Measurements from ENCODE around the gene MNX1. TPM values are rescaled to one million over a fixed set of nuclear protein-coding genes. Genes with fewer than 3 reads are reported as not detected.

The MNX1 gene
- total and polyA plus RNA-seq, 2 of the 4 experiments (the other 2 are of a cell fraction) = not detected

- H3K4me2 ChIP-seq (ENCODE audit: low read depth, low read length) = no peak overlapping the region
- H4K8ac ChIP-seq (ENCODE audit: low read depth in 2 of 2, low read length in 2 of 2) = no peak overlapping the region
- H3K4me3 ChIP-seq (ENCODE audit: insufficient read depth, low read depth, low read length) = no peak overlapping the region
- in situ Hi-C loops (cut with MboI; ENCODE audit: low sequenced_read_pairs) = no loop called here
- no peaks in the 10 kb centered on the region for H3K36me3 ChIP-seq (ENCODE audit: control insufficient read depth, insufficient read depth, low read length)
- H3K14ac ChIP-seq (replicated peaks; ENCODE audit: low read depth, low read length) = no peak overlapping the region
- no peak overlapping the region for H3K23ac ChIP-seq (ENCODE audit: low read depth, low read length)
- H3K9me3 ChIP-seq (ENCODE audit: control insufficient read depth, insufficient read depth, low read length) = peaks cover 6% of the 10 kb centered on the region
- H2BK15ac ChIP-seq (ENCODE audit: low read depth, low read length) = no peak overlapping the region
- TF ChIP-seq CTCF (conservative IDR thresholded peaks at IDR 0.05; ENCODE audit: low read depth, low read length) (no peak), SMC3 (IDR thresholded peaks at IDR 0.05; ENCODE audit: low read depth, low read length) (no peak), NFE2L2 (IDR thresholded peaks at IDR 0.05; ENCODE audit: low read depth, low read length) (no peak), RFX5 (IDR thresholded peaks at IDR 0.05; ENCODE audit: low read depth, low read length) (no peak), RAD21 (IDR thresholded peaks at IDR 0.05; ENCODE audit: low read length) (no peak), MXI1 (IDR thresholded peaks at IDR 0.05; ENCODE audit: borderline replicate concordance, low read depth, low read length) (no peak), RCOR1 (IDR thresholded peaks at IDR 0.05; ENCODE audit: insufficient replicate concordance, low read length) (no peak), MAFK (IDR thresholded peaks at IDR 0.05; ENCODE audit: low read depth, low read length) (no peak), BHLHE40 (IDR thresholded peaks at IDR 0.05; ENCODE audit: low read depth, low read length) (no peak), CHD1 (IDR thresholded peaks at IDR 0.05; ENCODE audit: low read depth, low read length) (no peak)
- no peak overlapping the region for H3K4ac ChIP-seq (ENCODE audit: low read depth, low read length)
- no peak overlapping the region for H3K9ac ChIP-seq (ENCODE audit: low read depth, low read length)
- H3K4me1 ChIP-seq (ENCODE audit: control insufficient read depth, insufficient read depth, low read length) = no peaks in the 10 kb centered on the region
- no peak overlapping the region for H2BK120ac ChIP-seq (ENCODE audit: low read depth, low read length)
- intact Hi-C loops (cut with micrococcal nuclease) = no loop called here
- H3K9me1 ChIP-seq (ENCODE audit: insufficient read depth, low read length) = no peaks in the 10 kb centered on the region
- H3K56ac ChIP-seq (ENCODE audit: extremely low read depth, insufficient read depth, low read length) = no peak overlapping the region
- H4K20me1 ChIP-seq (ENCODE audit: insufficient read depth, low read length) = no peaks in the 10 kb centered on the region
- 62% methylated on average over 4 of the region's 23 CpGs; no CpG with 5 or more reads in 1 of the 2 experiments for WGBS, 2 experiments (ENCODE audit: extremely low coverage in 2 of 2, insufficient read length in 1 of 2)
- BruUV-seq (replicated peaks) = no TSS peak
- H2AFZ ChIP-seq (replicated peaks; ENCODE audit: low read length, poor library complexity) = no peak overlapping the region
- H3K79me1 ChIP-seq (ENCODE audit: low read depth in 1 of 2, low read length in 2 of 2) = no peaks in the 10 kb centered on the region
- no peak overlapping the region for H2AK5ac ChIP-seq (ENCODE audit: low read depth, low read length)
- peaks cover 8% of the 10 kb centered on the region for H3K27me3 ChIP-seq (ENCODE audit: control insufficient read depth, insufficient read depth, low read length)
- ChIA-PET CTCF (no interaction called here), POLR2A (ENCODE audit: unreplicated experiment) (no interaction called here)
- no peak overlapping the region for H2BK5ac ChIP-seq (ENCODE audit: low read depth, low read length, poor library complexity, severe bottlenecking)
- no peak overlapping the region for H4K91ac ChIP-seq (ENCODE audit: insufficient read depth, low read depth, low read length)
- dilution Hi-C loops (cut with HindIII; ENCODE audit: low sequenced_read_pairs, unreplicated experiment) = no loop called here
- DNase-seq (no peak), ATAC-seq (ENCODE audit: low read depth) (no peak)
- H2AK9ac ChIP-seq (replicated peaks; ENCODE audit: low read depth, low read length, poor library complexity) = no peak overlapping the region
- no peak overlapping the region for H4K5ac ChIP-seq (ENCODE audit: low read depth, low read length)
- no peak overlapping the region for H2BK20ac ChIP-seq (ENCODE audit: low read depth, low read length)
- no peak overlapping the region for H3K27ac ChIP-seq (ENCODE audit: insufficient read depth, low read length)
- H3K18ac ChIP-seq (ENCODE audit: low read depth, low read length) = no peak overlapping the region
Measured at GRCh38 chr7:157033483-157034473, 23.3 kb upstream of the MNX1 start.

Data from IMR-90 (cell line).